Hepatocyte (in vitro differentiated cells): Measurements from ENCODE around the gene KRT38. TPM values are rescaled to one million over a fixed set of nuclear protein-coding genes. Genes with fewer than 3 reads are reported as not detected.

Source experiments
- DNase-seq: peaks from one replicate; pipeline ENCODE4 v3.0.0-alpha.2; 2016; ENCODE audit warnings: low spot score
- H2AFZ ChIP-seq: fragments of 200-600 bp; sonication (generic); 2 replicates; pipeline ENCODE4 v1.6.0; 2016; ENCODE audit warnings: antibody characterized with exemption, mild to moderate bottlenecking
- H3K27ac ChIP-seq: fragments of 200-600 bp; sonication (generic); 2 replicates; pipeline ENCODE4 v1.5.1; 2016; ENCODE audit warnings: mild to moderate bottlenecking
- H3K27me3 ChIP-seq: fragments of 200-600 bp; sonication (generic); 2 replicates; pipeline ENCODE4 v1.6.1; 2016
- H3K36me3 ChIP-seq: fragments of 200-600 bp; sonication (generic); replicated peaks from 2 replicates; pipeline ENCODE4 v1.5.1; 2016; ENCODE audit warnings: low read depth; ENCODE audit not compliant: insufficient read depth
- H3K4me1 ChIP-seq: fragments of 200-600 bp; sonication (generic); 2 replicates; pipeline ENCODE4 v1.5.1; 2016; ENCODE audit warnings: mild to moderate bottlenecking, moderate library complexity; ENCODE audit not compliant: insufficient read depth
- H3K4me2 ChIP-seq: fragments of 200-600 bp; sonication (generic); 2 replicates; pipeline ENCODE4 v1.6.0; 2016
- H3K4me3 ChIP-seq: fragments of 200-600 bp; sonication (generic); 2 replicates; pipeline ENCODE4 v1.5.1; 2016; ENCODE audit warnings: mild to moderate bottlenecking
- H3K79me2 ChIP-seq: fragments of 200-600 bp; sonication (generic); 2 replicates; pipeline ENCODE4 v1.6.0; 2017; ENCODE audit warnings: mild to moderate bottlenecking
- H3K9me2 ChIP-seq: fragments of 200-600 bp; sonication (generic); replicated peaks from 2 replicates; pipeline ENCODE4 v1.6.0; 2017; ENCODE audit warnings: mild to moderate bottlenecking; ENCODE audit not compliant: insufficient read depth
- H3K9me3 ChIP-seq: fragments of 200-600 bp; sonication (generic); 2 replicates; pipeline ENCODE4 v1.5.1; 2016; ENCODE audit warnings: low read depth, mild to moderate bottlenecking
- H4K20me1 ChIP-seq: fragments of 200-600 bp; sonication (generic); 2 replicates; pipeline ENCODE4 v1.6.0; 2016; ENCODE audit warnings: mild to moderate bottlenecking; ENCODE audit not compliant: insufficient read depth, poor library complexity, severe bottlenecking
- EZH2 ChIP-seq: fragments of 200-600 bp; sonication (generic); IDR thresholded peaks from 2 replicates; pipeline ENCODE4 v1.6.1; 2016; ENCODE audit warnings: antibody characterized with exemption, mild to moderate bottlenecking, borderline replicate concordance
- EZH2phosphoT487 ChIP-seq: fragments of 200-600 bp; sonication (generic); IDR thresholded peaks from one replicate; pipeline ENCODE4 v1.6.1; 2018; ENCODE audit warnings: antibody characterized with exemption, mild to moderate bottlenecking, low read depth, moderate library complexity; ENCODE audit not compliant: unreplicated experiment, severe bottlenecking
- WGBS: methylation state at CpG from one replicate; pipeline ENCODE4 v1.1.6; 2016; ENCODE audit warnings: low lambda C conversion rate; ENCODE audit errors: missing lambda C conversion rate; 5-methylcytosine and 5-hydroxymethylcytosine counted together
- polyA plus RNA-seq: library from polyadenylated mRNA; unstranded; fragments of >200 nt; fragmentation: Nextera tagmentation; extraction: Ambion mirVana; gene quantifications from 2 replicates; pipeline ENCODE4 v1.2.1, GENCODE V29; 2016
- total RNA-seq: library from RNA; depleted of rRNA; stranded (reverse); fragments of >200 nt; gene quantifications from 2 replicates; pipeline ENCODE4 v1.2.3, GENCODE V29; 2014
- TF ChIP-seq, protein P1 (sequence below): fragments of 200-600 bp; sonication (generic); IDR thresholded peaks from 2 replicates; pipeline ENCODE4 v1.5.1; 2016; ENCODE audit warnings: antibody characterized with exemption, mild to moderate bottlenecking; ENCODE audit not compliant: poor library complexity

The KRT38 gene
- total and polyA plus RNA-seq, 2 experiments from 2014 or later = not detected

DNA sequence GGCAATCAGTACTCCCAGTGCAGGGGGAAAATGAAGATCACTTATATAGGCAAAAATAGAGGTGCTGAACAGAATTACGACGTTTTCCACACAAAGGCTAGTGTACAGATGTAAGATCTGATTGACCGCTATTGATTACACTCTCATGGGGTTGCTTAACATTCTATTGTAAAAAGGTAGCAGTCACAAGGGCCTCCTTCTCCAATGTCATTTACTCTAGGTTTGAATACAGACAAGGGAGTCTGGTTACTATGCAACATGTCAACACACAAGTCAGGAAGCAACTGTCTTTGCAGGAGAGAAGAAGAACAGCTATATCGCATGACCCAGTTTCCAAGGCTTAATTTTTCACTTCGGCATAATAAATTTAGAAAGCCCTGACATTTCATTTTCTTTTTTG is 24.3 kb downstream of the KRT38 start:
- Histone ChIP-seq H3K27me3 (no peaks in the 10 kb centered on the region), H3K9me2 (no peaks in the 10 kb centered on the region), H3K36me3 (no peaks in the 10 kb centered on the region), H3K27ac (peak overlapping the region; percentile 64), H4K20me1 (no peaks in the 10 kb centered on the region), H3K79me2 (no peaks in the 10 kb centered on the region), H2AFZ (no peak overlapping the region), H3K4me2 (no peak overlapping the region), H3K4me3 (no peak overlapping the region), H3K9me3 (no peaks in the 10 kb centered on the region), H3K4me1 (peaks cover 20% of the 10 kb centered on the region)
- WGBS = 82% methylated on average over 5 of the region's 5 CpGs
- TF ChIP-seq EZH2 (no peak), EZH2phosphoT487 (no peak)
- TF ChIP-seq, protein P1, sequence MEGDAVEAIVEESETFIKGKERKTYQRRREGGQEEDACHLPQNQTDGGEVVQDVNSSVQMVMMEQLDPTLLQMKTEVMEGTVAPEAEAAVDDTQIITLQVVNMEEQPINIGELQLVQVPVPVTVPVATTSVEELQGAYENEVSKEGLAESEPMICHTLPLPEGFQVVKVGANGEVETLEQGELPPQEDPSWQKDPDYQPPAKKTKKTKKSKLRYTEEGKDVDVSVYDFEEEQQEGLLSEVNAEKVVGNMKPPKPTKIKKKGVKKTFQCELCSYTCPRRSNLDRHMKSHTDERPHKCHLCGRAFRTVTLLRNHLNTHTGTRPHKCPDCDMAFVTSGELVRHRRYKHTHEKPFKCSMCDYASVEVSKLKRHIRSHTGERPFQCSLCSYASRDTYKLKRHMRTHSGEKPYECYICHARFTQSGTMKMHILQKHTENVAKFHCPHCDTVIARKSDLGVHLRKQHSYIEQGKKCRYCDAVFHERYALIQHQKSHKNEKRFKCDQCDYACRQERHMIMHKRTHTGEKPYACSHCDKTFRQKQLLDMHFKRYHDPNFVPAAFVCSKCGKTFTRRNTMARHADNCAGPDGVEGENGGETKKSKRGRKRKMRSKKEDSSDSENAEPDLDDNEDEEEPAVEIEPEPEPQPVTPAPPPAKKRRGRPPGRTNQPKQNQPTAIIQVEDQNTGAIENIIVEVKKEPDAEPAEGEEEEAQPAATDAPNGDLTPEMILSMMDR = no peak
- DNase-seq = no peak

GRCh38 chr17:41415833-41416335 is 24.9 kb downstream of the KRT38 start:
- no peak overlapping the region for H3K4me3 ChIP-seq
- no peak overlapping the region for H2AFZ ChIP-seq
- WGBS = 83% methylated on average over 3 of the region's 3 CpGs
- peaks cover 19% of the 10 kb centered on the region for H3K4me1 ChIP-seq
- H3K79me2 ChIP-seq = no peaks in the 10 kb centered on the region
- no peak overlapping the region for H3K4me2 ChIP-seq
- H3K27me3 ChIP-seq = no peaks in the 10 kb centered on the region
- H3K9me3 ChIP-seq = no peaks in the 10 kb centered on the region
- H3K27ac ChIP-seq = peak overlapping the region; percentile 64
- peak; percentile 30 for DNase-seq
- H3K9me2 ChIP-seq = no peaks in the 10 kb centered on the region
- TF ChIP-seq, protein P1 = no peak
- TF ChIP-seq EZH2phosphoT487 (no peak), EZH2 (no peak)
- no peaks in the 10 kb centered on the region for H4K20me1 ChIP-seq
- no peaks in the 10 kb centered on the region for H3K36me3 ChIP-seq

GRCh38 chr17:41415411-41415810 is 25.4 kb downstream of the KRT38 start:
- Histone ChIP-seq H3K27me3 (no peaks in the 10 kb centered on the region), H2AFZ (no peak overlapping the region), H3K9me2 (no peaks in the 10 kb centered on the region), H3K4me2 (no peak overlapping the region), H3K27ac (no peak overlapping the region), H3K4me3 (no peak overlapping the region), H3K79me2 (no peaks in the 10 kb centered on the region), H3K4me1 (peaks cover 14% of the 10 kb centered on the region), H3K36me3 (no peaks in the 10 kb centered on the region), H4K20me1 (no peaks in the 10 kb centered on the region), H3K9me3 (no peaks in the 10 kb centered on the region)
- TF ChIP-seq EZH2phosphoT487 = no peak
- TF ChIP-seq, protein P1 = no peak
- no peak for TF ChIP-seq EZH2
- DNase-seq = no peak
- 84% methylated on average over 4 of the region's 4 CpGs for WGBS
